ENCODE data around the gene ALPP.

GRCh38 chr2:232389327-232389726 lies 10.8 kb downstream of the ALPP start:
- TF ChIP-seq POLR2A (IDR thresholded peaks at IDR 0.05) (no peak), CTCF (IDR thresholded peaks at IDR 0.05) (no peak)

Measured in testis (tissue), 2 donors.